ENCODE measurements around the gene TUBB1.

TUBB1 gene

DNA sequence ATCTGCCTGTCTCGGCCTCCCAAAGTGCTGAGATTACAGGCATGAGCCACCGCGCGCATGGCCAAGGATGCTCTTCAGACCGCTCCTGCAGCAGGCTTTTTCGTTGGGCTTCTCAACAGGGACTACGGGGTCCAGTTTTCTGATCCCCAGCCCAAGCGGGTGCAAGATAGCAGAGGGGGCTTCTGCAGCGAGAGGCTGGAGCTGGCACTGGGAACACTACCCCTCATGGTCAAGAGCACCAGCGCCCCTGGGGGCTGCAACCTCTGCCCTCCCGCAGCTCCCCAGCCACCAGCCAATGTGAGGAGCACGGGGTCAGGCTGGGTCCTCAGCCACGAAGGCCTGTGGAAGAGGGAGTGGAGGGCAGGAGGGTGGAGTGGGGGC is 18.2 kb upstream of the TUBB1 start:
- no peaks in the 10 kb centered on the region for H3K9me3 ChIP-seq (ENCODE audit: insufficient read depth, low read depth, low read length)
- no peak overlapping the region for H3K9ac ChIP-seq (ENCODE audit: low read depth, low read length)
- H3K27me3 ChIP-seq (ENCODE audit: insufficient read depth, low read length) = peaks cover 3% of the 10 kb centered on the region; the same call in 1 of the 2 replicates
- no peak overlapping the region for H3K4me3 ChIP-seq (ENCODE audit: low read length)
- H3K36me3 ChIP-seq (ENCODE audit: insufficient read depth, low read length) = peaks cover 17% of the 10 kb centered on the region
- H3K4me1 ChIP-seq (ENCODE audit: insufficient read depth, low read length) = no peaks in the 10 kb centered on the region
- 91% methylated on average over 13 of the region's 13 CpGs for WGBS
- H3K27ac ChIP-seq (ENCODE audit: low read depth, low read length) = no peak overlapping the region

DNA sequence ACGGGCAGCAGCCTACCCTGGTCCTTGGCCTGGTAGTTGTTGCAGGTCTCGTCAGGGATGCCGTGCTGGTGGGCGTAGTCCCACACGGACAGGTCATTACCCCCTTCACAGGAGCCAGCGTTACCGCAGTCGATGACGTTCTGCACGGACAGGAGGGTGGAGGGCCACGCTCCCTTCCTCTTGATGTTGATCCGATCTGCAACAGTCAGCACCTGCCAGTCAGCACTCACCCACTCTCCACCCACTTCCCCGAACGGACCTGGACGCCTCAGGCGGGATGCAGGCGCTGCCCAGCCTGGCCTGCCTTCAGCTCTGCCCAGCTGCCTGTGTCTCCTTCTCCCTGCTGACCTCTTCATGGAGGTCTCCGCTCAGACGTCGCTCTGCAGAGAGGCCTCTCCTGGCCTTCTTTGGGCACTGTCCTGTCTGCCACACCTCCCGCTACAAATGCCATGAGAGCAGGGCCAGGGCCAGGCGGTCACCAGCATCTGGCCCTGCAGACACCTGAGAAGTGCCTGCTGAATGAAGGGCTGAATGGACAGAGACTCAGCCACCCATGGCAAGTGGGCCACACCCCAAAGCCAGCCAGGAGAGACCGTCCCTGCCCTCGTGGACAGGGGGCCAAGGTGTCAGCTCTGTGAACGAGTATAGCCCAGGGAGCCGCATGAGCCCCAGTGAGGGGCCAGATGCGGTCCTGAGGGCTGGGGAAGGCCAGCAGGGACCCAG is 17.6 kb upstream of the TUBB1 start:
- Histone ChIP-seq H3K4me1 (ENCODE audit: insufficient read depth, low read length) (no peaks in the 10 kb centered on the region), H3K9me3 (ENCODE audit: insufficient read depth, low read depth, low read length) (no peaks in the 10 kb centered on the region), H3K27me3 (ENCODE audit: insufficient read depth, low read length) (peaks cover 8% of the 10 kb centered on the region; the same call in 1 of the 2 replicates), H3K4me3 (ENCODE audit: low read length) (no peak overlapping the region), H3K9ac (ENCODE audit: low read depth, low read length) (no peak overlapping the region), H3K36me3 (ENCODE audit: insufficient read depth, low read length) (peaks cover 12% of the 10 kb centered on the region), H3K27ac (ENCODE audit: low read depth, low read length) (no peak overlapping the region)
- 95% methylated on average over 27 of the region's 27 CpGs for WGBS

DNA sequence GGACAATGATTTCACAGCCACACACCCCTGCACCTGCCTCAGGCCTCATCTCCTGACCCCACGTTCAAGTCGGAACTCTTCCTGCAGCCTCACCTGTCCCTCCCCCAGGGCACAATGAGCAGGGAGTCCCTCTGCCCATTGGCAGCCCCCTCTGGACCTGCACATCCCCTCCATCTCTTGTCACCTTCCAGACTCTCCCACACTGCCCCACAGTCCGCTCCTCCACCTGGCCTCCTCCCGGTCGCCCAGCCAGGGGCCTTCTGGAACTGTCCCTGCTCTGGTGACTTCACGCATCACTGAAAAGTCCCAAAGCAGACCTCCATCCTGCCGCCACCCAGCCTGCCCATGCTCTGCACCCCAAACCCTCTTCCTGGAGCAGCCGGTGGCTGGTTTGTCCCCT is 16.8 kb upstream of the TUBB1 start:
- 88% methylated on average over 8 of the region's 8 CpGs for WGBS
- no peaks in the 10 kb centered on the region for H3K9me3 ChIP-seq (ENCODE audit: insufficient read depth, low read depth, low read length)
- H3K27me3 ChIP-seq (ENCODE audit: insufficient read depth, low read length) = peaks cover 12% of the 10 kb centered on the region
- no peak overlapping the region for H3K4me3 ChIP-seq (ENCODE audit: low read length)
- peaks cover 5% of the 10 kb centered on the region; the same call in 1 of the 2 replicates for H3K36me3 ChIP-seq (ENCODE audit: insufficient read depth, low read length)
- H3K9ac ChIP-seq (ENCODE audit: low read depth, low read length) = no peak overlapping the region
- no peak overlapping the region for H3K27ac ChIP-seq (ENCODE audit: low read depth, low read length)
- H3K4me1 ChIP-seq (ENCODE audit: insufficient read depth, low read length) = no peaks in the 10 kb centered on the region

DNA sequence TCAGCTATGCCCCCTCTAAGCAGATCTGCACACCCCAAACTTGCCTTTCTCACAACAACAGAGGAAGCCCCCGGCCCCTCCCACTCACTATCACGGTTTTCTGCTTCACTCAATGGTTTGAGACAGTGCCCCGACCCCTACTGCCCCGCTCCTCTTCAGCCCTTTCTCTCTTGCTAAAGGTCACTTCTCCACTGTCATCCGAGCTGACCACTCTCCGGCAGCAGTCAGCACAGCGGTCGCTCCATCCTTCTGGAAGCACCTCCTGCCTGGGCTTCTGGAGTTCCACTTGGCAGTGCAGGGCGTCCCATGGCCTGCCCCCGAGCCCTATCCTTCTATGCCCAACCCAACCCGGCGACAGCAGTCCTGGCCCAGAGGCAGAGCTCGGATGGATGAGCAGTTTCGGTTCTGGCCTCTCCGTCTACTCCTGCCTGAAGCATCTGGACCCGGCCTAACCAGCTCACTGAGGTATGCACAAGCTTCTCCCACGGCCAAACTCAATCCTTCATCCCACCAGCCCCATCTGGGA is 16.3 kb upstream of the TUBB1 start:
- Histone ChIP-seq H3K9ac (ENCODE audit: low read depth, low read length) (no peak overlapping the region), H3K4me3 (ENCODE audit: low read length) (no peak overlapping the region), H3K9me3 (ENCODE audit: insufficient read depth, low read depth, low read length) (no peaks in the 10 kb centered on the region), H3K27me3 (ENCODE audit: insufficient read depth, low read length) (peaks cover 17% of the 10 kb centered on the region), H3K27ac (ENCODE audit: low read depth, low read length) (no peak overlapping the region), H3K4me1 (ENCODE audit: insufficient read depth, low read length) (no peaks in the 10 kb centered on the region), H3K36me3 (ENCODE audit: insufficient read depth, low read length) (no peaks in the 10 kb centered on the region)
- WGBS = 90% methylated on average over 17 of the region's 17 CpGs

DNA sequence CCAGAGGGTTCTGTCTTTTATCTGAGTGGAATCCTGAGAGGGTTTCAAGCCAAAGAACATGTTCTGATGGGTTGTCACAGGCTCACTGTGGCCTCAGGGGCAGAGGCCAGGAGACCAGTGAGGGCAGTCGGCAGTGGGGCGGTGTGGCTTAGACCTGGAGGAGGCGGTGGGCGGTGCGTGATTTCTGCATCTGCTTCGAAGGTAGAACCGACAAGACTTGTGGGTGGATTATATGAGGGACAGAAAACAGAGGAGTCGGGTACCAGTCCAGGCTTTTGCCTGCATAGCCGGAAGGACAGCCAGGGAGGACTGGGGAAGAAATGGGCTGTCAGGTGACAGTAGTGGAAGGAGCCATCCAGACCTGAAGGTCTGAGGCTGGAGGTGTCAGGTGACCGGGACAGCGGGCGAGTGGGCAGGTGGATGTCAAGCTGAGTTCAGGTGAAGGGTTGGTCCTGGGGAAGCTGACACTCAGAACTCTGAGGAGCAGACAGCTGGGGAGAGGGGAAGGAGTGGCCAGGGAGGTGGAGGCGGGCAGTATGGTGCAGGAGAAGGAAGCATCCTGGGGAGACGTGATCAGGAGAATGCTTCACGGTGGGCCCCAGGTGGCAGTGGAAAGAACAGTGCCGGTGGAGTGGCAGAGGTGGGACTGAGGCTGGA is 15.3 kb upstream of the TUBB1 start:
- no peak overlapping the region for H3K9ac ChIP-seq (ENCODE audit: low read depth, low read length)
- no peaks in the 10 kb centered on the region for H3K4me1 ChIP-seq (ENCODE audit: insufficient read depth, low read length)
- H3K36me3 ChIP-seq (ENCODE audit: insufficient read depth, low read length) = no peaks in the 10 kb centered on the region
- 88% methylated on average over 16 of the region's 16 CpGs for WGBS
- peaks cover 26% of the 10 kb centered on the region for H3K27me3 ChIP-seq (ENCODE audit: insufficient read depth, low read length)
- no peak overlapping the region for H3K27ac ChIP-seq (ENCODE audit: low read depth, low read length)
- no peak overlapping the region for H3K4me3 ChIP-seq (ENCODE audit: low read length)
- H3K9me3 ChIP-seq (ENCODE audit: insufficient read depth, low read depth, low read length) = no peaks in the 10 kb centered on the region

DNA sequence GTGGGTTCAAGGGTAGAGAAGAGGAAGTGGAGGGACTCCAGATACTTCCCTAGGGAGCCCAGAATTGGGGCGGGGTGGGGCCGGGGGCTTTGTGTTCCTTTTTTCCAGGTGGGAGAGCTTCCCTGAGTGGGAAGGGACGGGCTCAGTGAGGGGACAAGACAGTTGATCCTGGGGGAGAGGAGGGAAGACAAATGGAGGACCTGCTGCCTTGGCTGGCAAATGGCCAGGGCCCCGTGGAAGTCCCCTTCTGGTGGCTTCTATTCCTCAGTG is 14.8 kb upstream of the TUBB1 start:
- Histone ChIP-seq H3K4me3 (ENCODE audit: low read length) (no peak overlapping the region), H3K36me3 (ENCODE audit: insufficient read depth, low read length) (no peaks in the 10 kb centered on the region), H3K27me3 (ENCODE audit: insufficient read depth, low read length) (peaks cover 28% of the 10 kb centered on the region), H3K4me1 (ENCODE audit: insufficient read depth, low read length) (no peaks in the 10 kb centered on the region), H3K27ac (ENCODE audit: low read depth, low read length) (no peak overlapping the region), H3K9me3 (ENCODE audit: insufficient read depth, low read depth, low read length) (no peaks in the 10 kb centered on the region), H3K9ac (ENCODE audit: low read depth, low read length) (no peak overlapping the region)
- WGBS = 91% methylated on average over 4 of the region's 4 CpGs

DNA sequence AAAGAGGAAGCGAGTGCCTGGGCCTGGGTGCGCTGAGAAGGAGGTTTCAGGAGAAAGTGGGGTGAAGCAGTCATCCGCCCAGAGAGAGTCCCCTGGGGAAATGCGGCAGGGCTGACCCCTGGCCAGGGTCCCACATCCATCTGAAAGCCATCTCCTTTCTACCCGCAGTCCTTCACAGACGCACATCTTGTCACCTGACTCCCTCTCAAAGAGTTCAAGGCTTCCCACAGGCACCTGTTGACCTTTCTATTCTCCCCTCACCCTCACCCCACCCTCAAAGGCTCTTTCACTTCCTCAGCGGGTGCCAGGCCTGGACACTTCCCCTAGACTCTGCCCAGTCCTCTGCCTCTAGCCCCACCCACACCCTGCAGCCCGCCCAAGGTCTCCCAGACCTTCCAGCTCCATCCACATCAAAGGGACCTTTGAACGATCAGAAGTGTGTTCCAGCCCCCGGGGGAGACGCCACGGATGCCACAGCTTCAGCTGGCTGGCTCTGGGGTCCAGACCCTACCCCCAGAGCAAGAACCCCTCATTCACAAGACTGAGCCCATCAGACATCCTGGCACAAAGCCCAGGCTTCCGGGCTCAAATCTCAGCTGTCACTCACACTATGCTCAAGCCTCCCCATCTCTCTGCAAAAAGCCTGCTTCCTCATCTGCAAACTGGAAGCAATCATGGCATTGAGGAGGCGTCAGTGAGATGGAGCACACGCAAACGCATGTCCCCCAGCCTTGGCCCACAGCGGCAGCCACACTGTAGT is 14.3 kb upstream of the TUBB1 start:
- Histone ChIP-seq H3K4me3 (ENCODE audit: low read length) (no peak overlapping the region), H3K9me3 (ENCODE audit: insufficient read depth, low read depth, low read length) (no peaks in the 10 kb centered on the region), H3K27me3 (ENCODE audit: insufficient read depth, low read length) (peaks cover 28% of the 10 kb centered on the region), H3K36me3 (ENCODE audit: insufficient read depth, low read length) (no peaks in the 10 kb centered on the region), H3K4me1 (ENCODE audit: insufficient read depth, low read length) (no peaks in the 10 kb centered on the region), H3K27ac (ENCODE audit: low read depth, low read length) (no peak overlapping the region), H3K9ac (ENCODE audit: low read depth, low read length) (no peak overlapping the region)
- WGBS = 91% methylated on average over 17 of the region's 17 CpGs

DNA sequence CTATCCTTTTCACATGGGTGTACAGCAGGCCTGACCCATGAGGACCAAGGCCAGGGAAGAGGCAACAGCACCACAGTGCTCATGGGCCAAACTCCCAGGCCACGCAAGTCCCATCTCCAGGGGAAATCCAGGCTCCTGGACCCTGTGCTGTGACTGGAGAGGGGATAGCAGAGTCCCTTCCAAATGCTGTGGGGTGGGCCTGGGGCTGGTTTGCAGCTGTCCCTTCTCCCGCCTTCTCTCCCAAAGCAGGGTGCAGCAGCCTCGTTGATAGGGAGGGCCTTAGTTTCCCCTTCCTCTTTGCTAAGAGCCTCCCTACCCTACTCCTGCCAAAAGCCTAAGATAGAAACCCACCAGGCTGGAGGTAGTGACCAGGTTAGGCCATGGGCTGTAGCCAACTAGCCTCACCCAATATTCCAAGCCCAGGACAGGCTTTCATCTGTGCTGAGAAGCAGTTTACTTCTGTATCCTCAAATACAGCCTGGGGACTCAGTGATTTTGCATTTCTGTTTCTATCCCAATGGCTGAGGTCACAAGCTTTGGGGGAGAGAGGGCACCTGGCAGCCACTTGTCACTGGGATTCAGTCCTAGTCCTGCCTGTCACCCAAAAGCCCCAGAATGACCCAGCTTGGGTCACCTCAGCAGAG is 13.6 kb upstream of the TUBB1 start:
- Histone ChIP-seq H3K4me3 (ENCODE audit: low read length) (no peak overlapping the region), H3K27ac (ENCODE audit: low read depth, low read length) (no peak overlapping the region), H3K27me3 (ENCODE audit: insufficient read depth, low read length) (peaks cover 28% of the 10 kb centered on the region), H3K4me1 (ENCODE audit: insufficient read depth, low read length) (0 out of 2 replicates have a peak, but pooled peaks cover 4% of the 10 kb centered on the region), H3K36me3 (ENCODE audit: insufficient read depth, low read length) (no peaks in the 10 kb centered on the region), H3K9ac (ENCODE audit: low read depth, low read length) (no peak overlapping the region), H3K9me3 (ENCODE audit: insufficient read depth, low read depth, low read length) (no peaks in the 10 kb centered on the region)
- WGBS = 92% methylated on average over 3 of the region's 3 CpGs

DNA sequence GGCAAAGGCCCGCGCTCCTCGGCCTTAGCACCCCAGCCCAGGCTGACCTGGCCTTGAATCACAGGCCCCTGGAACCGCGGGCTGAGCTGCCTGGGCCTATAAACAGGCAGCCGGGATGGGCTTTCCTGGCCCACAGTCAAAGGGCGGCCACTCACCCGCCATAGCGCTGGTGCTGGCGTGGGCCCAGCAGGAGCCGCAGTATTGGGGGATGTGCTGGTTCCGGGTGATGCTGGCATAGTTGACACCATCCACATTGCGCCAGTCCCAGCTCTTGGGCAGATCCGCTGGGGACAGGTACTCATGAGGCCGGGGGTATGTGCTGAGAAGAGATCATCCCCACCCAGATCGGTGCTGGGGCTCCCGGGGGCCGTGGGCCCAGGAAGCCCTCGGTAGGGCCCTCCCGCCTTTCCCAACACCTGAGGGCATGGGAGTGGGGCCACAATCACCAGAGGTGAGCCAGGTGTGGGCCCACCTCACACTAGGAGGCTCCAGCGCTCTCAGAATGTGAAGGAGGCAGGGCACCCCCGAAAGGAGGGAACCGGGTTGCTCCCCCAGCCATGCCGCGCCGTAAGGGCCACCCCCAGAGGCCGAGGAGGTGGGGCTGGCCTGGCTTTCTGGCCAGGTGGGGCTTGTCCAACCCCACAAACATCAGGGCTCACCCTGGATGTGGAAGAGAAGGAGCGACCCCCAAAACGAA is 12.9 kb upstream of the TUBB1 start:
- Histone ChIP-seq H3K27me3 (ENCODE audit: insufficient read depth, low read length) (peaks cover 28% of the 10 kb centered on the region), H3K27ac (ENCODE audit: low read depth, low read length) (no peak overlapping the region), H3K4me1 (ENCODE audit: insufficient read depth, low read length) (peaks cover 6% of the 10 kb centered on the region; the same call in 1 of the 2 replicates), H3K9me3 (ENCODE audit: insufficient read depth, low read depth, low read length) (no peaks in the 10 kb centered on the region), H3K4me3 (ENCODE audit: low read length) (peak overlapping the region; percentile 63), H3K9ac (ENCODE audit: low read depth, low read length) (peak overlapping the region; percentile 71), H3K36me3 (ENCODE audit: insufficient read depth, low read length) (no peaks in the 10 kb centered on the region)
- WGBS = 76% methylated on average over 29 of the region's 29 CpGs

DNA sequence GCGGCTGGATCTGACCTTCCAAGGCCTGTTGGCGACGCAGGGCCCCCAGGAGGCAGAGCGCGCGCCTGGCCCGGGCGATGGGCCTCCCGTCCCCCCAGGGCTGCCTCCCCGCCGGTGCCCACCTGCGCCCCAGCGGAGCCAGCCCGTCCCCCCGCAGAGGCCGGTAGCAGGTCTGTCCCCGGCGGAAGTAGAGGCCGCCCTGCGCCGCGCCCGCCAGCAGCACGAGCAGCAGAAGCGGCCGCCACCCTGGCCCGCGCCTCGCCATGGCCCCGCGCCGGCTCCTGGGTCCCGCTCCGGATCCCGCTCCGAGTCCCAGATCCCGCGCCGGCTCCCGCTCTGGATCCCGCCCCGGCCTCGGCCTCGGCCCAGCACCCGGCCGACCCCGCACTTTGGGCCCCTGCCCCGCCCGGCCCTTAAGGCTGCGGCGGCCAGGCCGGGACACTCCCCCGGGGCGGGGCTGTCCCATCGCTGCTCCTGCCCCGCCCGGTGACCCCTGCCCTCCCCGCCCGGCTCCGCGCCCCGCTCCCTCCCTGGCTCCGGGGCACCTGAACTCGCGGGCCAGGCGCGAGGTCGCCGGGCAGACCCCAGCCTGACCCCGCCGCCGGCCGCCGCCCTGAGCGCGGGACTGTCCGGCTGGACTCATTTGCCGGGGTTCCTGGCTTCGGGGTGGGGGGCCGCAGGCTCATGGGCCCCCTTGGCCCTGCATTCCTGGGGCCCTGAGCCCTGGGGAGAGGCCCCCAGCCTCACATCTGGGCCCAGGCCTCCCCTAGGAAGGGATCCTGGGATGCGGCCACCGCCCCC is 12.2 kb upstream of the TUBB1 start, which contains the start of gene CTSZ:
TSS of gene CTSZ (minus strand) at position 391 of the 801 bp plus-strand sequence. CDS start at position 265, 126 bp downstream.
- H3K27me3 ChIP-seq (ENCODE audit: insufficient read depth, low read length) = peaks cover 28% of the 10 kb centered on the region
- 7% methylated on average over 82 of the region's 82 CpGs for WGBS
- no peaks in the 10 kb centered on the region for H3K36me3 ChIP-seq (ENCODE audit: insufficient read depth, low read length)
- no peak within 1 kb of the TSS for H3K27ac ChIP-seq (ENCODE audit: low read depth, low read length)
- H3K9me3 ChIP-seq (ENCODE audit: insufficient read depth, low read depth, low read length) = no peaks in the 10 kb centered on the region
- peak within 1 kb of the TSS; percentile 63 for H3K4me3 ChIP-seq (ENCODE audit: low read length)
- H3K9ac ChIP-seq (ENCODE audit: low read depth, low read length) = peak within 1 kb of the TSS; percentile 71
- H3K4me1 ChIP-seq (ENCODE audit: insufficient read depth, low read length) = peaks cover 6% of the 10 kb centered on the region; the same call in 1 of the 2 replicates
